ENCODE measurements around the gene RPS27A.
"Not testable (repeated sequence)": the region's sequence is repeated elsewhere in the genome, so short reads cannot be mapped to it uniquely, and the experiment has no call there.

The RPS27A gene

GRCh38 chr2:55232084-55232862 is at the start of gene RPS27A, which contains the start of gene CLHC1:
Gene RPS27A, plus strand, starts transcription at chr2:55232688. Its CDS starts 137 bp downstream, at chr2:55232825.
Gene CLHC1, minus strand, starts transcription at chr2:55232293. Its CDS starts 9,882 bp downstream, at chr2:55222411.
- peak; percentile 94 for DNase-seq

- not testable (repeated sequence) for DNase-seq
Measured at GRCh38 chr2:55186837-55187236, 45.7 kb upstream of the RPS27A start.

DNA sequence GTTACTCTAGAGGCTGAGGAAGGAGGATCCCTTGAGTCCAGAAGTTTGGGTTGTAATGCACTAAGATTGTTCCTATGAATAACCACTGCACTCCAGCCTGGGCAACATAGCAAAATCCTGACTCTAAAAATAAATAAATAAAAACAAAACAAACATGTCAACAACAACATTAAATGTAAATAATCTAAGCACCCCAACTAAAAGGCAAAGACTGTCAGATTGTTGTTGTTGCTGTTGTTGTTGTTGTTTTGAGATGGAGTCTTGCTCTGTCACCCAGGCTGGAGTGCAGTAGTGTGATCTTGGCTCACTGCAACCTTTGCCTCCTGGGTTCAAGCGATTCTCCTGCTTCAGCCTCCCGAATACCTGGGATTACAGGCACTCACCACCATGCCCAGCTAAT is 40.6 kb upstream of the RPS27A start:
- not testable (repeated sequence) for DNase-seq

DNA sequence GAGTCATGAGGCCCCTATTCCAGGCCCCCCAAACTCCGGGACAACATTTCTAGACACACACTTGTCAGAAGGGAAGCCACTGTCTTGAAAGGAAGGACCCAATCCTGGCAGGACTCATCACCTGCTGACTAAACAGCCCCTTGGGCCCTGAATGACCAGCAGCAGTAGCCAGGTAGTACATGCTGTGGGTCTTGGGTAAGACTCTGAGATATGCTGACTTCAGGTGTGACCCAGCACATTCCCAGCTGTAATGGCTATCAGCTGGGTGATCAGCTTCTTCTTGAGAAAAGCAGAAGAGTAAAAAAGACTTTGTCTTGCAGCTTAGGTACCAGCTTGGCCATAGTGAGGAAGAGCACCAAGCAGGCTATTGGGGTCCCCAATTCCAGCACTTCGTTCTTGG is 36.0 kb upstream of the RPS27A start:
- no peak for DNase-seq

DNA sequence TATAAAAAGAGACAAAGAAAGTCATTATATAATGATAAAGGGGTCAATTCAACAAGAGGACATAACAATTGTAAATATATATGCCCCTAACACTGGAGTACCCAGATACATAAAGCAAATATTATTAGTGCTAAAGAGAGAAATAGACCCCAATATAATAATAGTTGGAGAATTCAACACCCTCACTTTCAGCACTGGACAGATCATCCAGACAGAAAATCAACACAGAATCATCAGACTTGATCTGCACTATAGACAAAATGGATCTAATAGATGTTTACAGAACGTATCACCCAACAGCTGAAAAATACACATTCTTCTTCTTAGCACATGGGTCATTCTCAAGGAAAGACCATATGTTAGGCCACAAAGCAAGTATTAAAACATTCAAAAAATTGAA is 32.1 kb upstream of the RPS27A start:
- DNase-seq = no peak

DNA sequence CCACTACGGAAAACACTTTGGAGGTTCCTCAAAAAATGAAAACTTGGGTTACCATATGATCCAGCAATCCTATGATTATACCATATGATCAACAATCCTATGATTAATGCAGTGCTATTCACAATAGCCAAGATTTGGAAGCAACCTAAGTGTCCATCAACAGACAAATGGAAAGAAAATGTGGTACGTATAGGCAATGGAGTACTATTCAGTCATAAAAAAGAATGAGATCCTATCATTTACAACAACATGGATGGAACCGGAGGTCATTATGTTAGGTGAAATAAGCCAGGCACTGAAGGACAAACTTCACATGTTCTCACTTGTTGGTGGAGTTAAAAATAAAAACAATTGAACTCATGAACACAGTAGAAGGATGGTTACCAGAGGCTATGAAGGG is 28.0 kb upstream of the RPS27A start:
- DNase-seq = no peak

DNA sequence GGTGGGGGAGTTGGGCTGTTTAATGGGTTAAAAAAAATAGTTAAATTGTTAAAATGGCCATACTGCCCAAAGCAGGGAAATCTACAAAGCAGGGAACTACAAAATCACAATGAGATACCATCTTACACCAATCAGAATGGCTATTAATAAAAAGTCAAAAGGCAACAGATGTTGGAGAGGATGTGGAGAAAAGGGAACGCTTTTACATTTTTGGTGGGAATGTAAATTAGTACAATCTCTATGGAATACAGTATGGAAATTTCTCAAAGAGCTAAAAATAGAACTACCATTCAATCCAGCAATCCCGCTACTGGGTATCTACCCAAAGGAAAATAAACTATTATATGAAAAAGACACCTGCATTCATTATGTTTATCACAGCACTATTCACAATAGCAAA is 27.5 kb upstream of the RPS27A start:
- no peak for DNase-seq

DNA sequence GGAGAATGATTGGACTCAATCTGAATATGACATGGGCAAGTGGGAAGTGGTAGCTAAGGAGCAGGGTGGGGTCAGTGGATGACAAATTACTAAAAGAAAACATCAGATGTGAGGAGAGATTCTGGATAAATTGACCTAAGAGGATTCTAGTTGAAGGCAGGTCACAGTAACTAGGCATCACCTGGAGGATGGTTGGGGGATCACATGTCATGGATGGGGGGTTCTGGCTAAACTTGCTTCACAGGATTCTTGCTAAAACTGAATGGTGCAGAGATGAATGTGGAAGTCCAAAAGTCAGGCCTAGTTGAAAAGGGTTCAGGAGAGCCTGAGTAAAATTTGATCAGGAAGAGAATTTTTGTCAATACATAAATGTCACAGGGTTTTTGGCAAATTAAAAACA is 18.7 kb upstream of the RPS27A start:
- no peak for DNase-seq

GRCh38 chr2:55223958-55224760 is 8.3 kb upstream of the RPS27A start:
- DNase-seq = no peak

- no peak for DNase-seq
Measured at GRCh38 chr2:55224761-55225261, 7.7 kb upstream of the RPS27A start.

- DNase-seq = no peak
Measured at GRCh38 chr2:55225481-55226020, 6.9 kb upstream of the RPS27A start.

GRCh38 chr2:55227437-55228225 is 4.9 kb upstream of the RPS27A start:
- DNase-seq = not testable (repeated sequence)

DNA sequence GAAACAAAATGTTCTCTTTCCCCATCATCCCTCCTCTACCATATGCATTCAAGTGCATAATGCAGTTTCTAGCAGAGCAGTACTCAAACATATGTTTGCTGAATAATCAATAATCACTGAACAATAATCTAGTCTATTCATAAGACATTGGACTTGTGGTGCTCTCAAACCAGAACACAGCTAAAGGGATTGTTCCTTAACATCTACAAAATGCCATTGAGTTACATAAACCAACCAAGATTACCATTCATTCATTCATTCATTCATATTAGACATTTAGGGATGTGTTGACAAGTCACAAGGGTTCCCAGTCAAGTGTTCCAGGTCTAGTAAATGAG is 4.3 kb upstream of the RPS27A start:
- no peak for DNase-seq

DNA sequence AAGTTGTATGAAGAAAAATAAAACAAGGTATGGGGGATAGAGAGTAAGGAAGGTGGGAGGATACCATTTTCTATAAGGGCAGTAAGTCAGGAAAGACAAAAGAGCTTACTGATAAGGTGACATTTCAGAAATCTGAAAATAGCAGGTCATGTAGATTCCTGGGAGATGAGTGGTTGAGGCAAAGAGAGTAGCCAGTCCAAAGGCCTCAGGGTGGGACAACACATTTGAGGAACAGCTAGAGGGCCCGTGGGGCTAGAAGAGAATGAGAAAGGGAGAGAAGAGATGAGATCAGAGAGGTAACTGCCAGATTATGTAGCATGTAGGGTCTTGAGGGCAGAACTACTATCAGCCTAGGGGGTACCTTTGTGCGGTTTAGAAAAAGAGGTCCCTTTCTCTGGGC is 3.3 kb upstream of the RPS27A start:
- DNase-seq = no peak

GRCh38 chr2:55230551-55230950 is 1.9 kb upstream of the RPS27A start:
- DNase-seq = no peak

DNA sequence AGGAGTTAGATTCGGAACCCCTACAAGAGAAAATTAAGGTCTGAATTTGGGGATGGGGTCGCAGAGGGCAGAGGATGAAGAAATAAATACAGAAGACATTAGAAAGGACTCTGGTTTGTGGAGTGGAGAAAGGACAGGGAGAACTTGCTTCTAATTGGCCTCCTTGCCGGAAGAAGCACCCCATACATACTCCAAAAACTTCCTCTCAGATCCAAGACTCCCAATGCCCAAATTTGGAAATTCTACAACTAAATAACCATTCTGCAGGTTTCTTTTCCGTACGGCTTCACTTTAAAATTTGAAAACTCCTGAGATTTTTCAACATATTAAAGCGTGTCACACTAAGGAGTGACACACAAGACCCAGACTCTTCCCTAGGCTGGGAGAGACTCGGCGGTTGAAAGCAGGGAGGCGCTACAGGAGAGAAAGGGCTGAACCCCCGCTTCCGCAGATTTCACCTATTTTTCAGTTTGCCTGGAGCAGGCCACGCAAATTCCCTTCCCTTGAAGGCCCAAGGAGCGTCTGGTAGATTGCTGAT is 873 bp upstream of the RPS27A start:
- DNase-seq = no peak

DNA sequence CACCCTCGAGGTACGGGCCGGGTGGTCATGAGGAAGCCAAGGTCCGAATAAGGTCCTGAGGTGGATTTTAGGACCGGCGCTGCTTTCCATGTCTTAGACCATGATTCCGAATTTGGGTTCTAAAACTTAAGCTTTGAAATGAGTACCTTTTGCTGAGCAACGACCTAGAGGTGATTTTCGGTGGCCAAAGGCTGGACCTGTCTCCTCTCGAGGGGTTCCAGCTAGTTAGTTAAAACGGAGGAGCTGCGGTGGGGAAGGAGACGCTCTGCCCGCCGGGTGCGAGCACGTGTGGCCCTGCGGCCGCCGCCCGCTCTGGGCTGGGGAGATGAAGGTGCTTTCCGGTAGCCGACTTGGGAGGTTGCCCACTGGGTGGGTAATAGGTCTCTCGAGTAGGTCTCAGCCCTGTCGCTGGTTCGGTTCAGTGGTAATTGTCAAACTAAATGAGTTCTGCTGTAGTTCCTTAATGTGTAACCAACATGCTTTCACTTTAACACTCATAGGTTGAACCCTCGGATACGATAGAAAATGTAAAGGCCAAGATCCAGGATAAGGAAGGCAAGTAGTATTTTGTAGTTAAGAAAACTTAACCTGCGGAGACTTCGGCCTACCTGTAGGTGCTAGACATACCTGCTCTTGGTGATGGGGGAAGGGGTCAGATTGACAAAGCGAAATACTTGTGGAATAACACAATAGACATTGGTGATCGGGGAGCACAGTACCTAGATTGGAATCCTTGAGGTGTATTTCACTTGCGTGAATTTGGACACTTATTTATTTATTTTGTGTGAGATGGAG is 572 bp downstream of the RPS27A start:
- peak; percentile 2 for DNase-seq

DNA sequence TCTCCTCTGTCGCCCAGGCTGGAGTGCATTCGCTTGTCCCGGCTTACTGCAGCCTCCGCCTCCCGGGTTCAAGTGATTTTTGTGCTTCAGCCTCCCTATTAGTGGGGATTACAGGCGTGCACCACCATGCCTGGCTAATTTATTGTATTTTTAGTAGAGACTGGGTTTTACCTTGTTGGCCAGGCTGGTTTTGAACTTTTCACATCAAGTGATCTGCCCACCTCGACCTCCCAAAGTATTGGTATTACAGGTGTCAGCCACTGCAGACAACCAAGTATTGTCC is 1.1 kb downstream of the RPS27A start:
- DNase-seq = no peak

- DNase-seq = no peak
Measured at GRCh38 chr2:55235724-55236538, 3.4 kb downstream of the RPS27A start.

- DNase-seq = no peak
Measured at GRCh38 chr2:55236992-55237543, 4.6 kb downstream of the RPS27A start.

All from NCI-H226 (cell line).